ENCODE results near the gene HES3. TPM values are rescaled to one million over a fixed set of nuclear protein-coding genes. Genes with fewer than 3 reads are reported as not detected.

HES3 gene
- total RNA-seq, 1 donor from 2014 or later: not detected

GRCh38 chr1:6272868-6273267 is 28.9 kb downstream of the HES3 start:
- H3K4me3 Mint-ChIP-seq: no peak overlapping the region
- no peak for TF ChIP-seq CTCF (IDR thresholded peaks at IDR 0.05; ENCODE audit: unreplicated experiment)
- H3K36me3 Mint-ChIP-seq: no peaks in the 10 kb centered on the region
- H3K9me3 Mint-ChIP-seq: no peaks in the 10 kb centered on the region
- no peaks in the 10 kb centered on the region for H3K27me3 Mint-ChIP-seq (ENCODE audit: low read depth)
- H3K27ac Mint-ChIP-seq: no peak overlapping the region
- peaks cover 66% of the 10 kb centered on the region for H3K4me1 Mint-ChIP-seq
- no peak for DNase-seq (ENCODE audit: low spot score in 2 of 2, unreplicated experiment in 2 of 2)

GRCh38 chr1:6273380-6273891 is 29.5 kb downstream of the HES3 start:
- H3K36me3 Mint-ChIP-seq: no peaks in the 10 kb centered on the region
- H3K4me1 Mint-ChIP-seq: peaks cover 61% of the 10 kb centered on the region
- H3K27me3 Mint-ChIP-seq (ENCODE audit: low read depth): no peaks in the 10 kb centered on the region
- no peak overlapping the region for H3K27ac Mint-ChIP-seq
- no peak for TF ChIP-seq CTCF (IDR thresholded peaks at IDR 0.05; ENCODE audit: unreplicated experiment)
- no peak overlapping the region for H3K4me3 Mint-ChIP-seq
- no peak for DNase-seq (ENCODE audit: low spot score in 2 of 2, unreplicated experiment in 2 of 2)
- H3K9me3 Mint-ChIP-seq: no peaks in the 10 kb centered on the region

GRCh38 chr1:6274102-6274501 is 30.1 kb downstream of the HES3 start:
- Mint-ChIP-seq H3K27me3 (ENCODE audit: low read depth) (no peaks in the 10 kb centered on the region), H3K4me3 (no peak overlapping the region)

GRCh38 chr1:6274622-6275139 is 30.7 kb downstream of the HES3 start:
- Mint-ChIP-seq H3K4me1 (peaks cover 48% of the 10 kb centered on the region), H3K27ac (no peak overlapping the region), H3K9me3 (no peaks in the 10 kb centered on the region), H3K27me3 (ENCODE audit: low read depth) (no peaks in the 10 kb centered on the region), H3K36me3 (no peaks in the 10 kb centered on the region), H3K4me3 (no peak overlapping the region)
- DNase-seq (ENCODE audit: low spot score in 2 of 2, unreplicated experiment in 2 of 2): no peak
- TF ChIP-seq CTCF (IDR thresholded peaks at IDR 0.05; ENCODE audit: unreplicated experiment): no peak

More at GRCh38 chr1:6274102-6274501, 30.1 kb downstream of the HES3 start:
- H3K27ac Mint-ChIP-seq: no peak overlapping the region
- no peaks in the 10 kb centered on the region for H3K36me3 Mint-ChIP-seq
- H3K9me3 Mint-ChIP-seq: no peaks in the 10 kb centered on the region
- TF ChIP-seq CTCF (IDR thresholded peaks at IDR 0.05; ENCODE audit: unreplicated experiment): no peak
- peaks cover 54% of the 10 kb centered on the region for H3K4me1 Mint-ChIP-seq
- no peak for DNase-seq (ENCODE audit: low spot score in 2 of 2, unreplicated experiment in 2 of 2)

- Mint-ChIP-seq H3K27me3 (ENCODE audit: low read depth) (no peaks in the 10 kb centered on the region), H3K27ac (peak overlapping the region; percentile 85), H3K4me1 (peaks cover 35% of the 10 kb centered on the region), H3K4me3 (peak overlapping the region; percentile 38), H3K36me3 (no peaks in the 10 kb centered on the region), H3K9me3 (no peaks in the 10 kb centered on the region)
- peak in 1 of 2 experiments; percentile 49 for DNase-seq (ENCODE audit: low spot score in 2 of 2, unreplicated experiment in 2 of 2)
- TF ChIP-seq CTCF (IDR thresholded peaks at IDR 0.05; ENCODE audit: unreplicated experiment): no peak
These were observed 32.1 kb downstream of the HES3 start for GRCh38 chr1:6275826-6276782.

Measured in mesothelial cell of epicardium (in vitro differentiated cells).